Measurements from ENCODE around the gene GNB2.

The GNB2 gene

DNA sequence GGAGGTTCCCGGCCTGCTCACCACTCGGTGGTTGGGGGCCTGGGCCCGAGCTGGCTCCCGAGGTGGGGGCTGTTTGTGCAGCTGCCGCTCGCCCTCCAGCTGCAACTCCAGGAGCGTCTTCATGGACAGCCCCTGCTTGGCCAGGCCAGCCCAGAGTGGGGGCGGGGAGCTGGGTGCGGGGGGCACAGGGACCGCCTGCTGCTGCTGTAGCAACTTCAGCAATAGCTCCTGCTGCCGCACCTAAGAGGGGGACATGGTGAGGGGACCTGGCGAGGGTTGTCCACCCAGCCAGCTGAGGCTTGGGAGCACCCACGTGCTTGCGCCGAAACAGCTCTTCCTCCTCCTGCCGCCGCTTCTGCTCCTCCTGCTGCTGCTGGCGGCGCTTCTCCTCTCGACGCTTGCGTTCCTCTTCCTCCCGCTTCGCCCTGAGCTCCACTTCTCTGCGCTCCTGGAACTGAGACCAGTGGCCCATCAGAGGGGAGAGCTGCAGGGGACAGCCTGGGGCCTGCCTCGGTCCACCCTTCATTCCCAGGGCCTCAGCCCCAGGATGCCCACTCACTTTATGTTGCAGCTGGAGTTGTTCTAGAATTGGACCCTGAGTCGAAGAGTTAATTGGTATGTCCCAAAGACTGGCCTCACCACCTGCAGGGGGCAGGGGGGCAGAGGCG, 9.6 kb downstream of the GNB2 start:
- H3K27me3 Mint-ChIP-seq = no peaks in the 10 kb centered on the region
- no peak overlapping the region for H3K4me3 Mint-ChIP-seq
- no peak overlapping the region for H3K27ac Mint-ChIP-seq
- no peaks in the 10 kb centered on the region for H3K9me3 Mint-ChIP-seq
- H3K36me3 Mint-ChIP-seq (ENCODE audit: low read depth) = peaks cover 7% of the 10 kb centered on the region
- no peak for DNase-seq
- H3K4me1 Mint-ChIP-seq = peaks cover 16% of the 10 kb centered on the region
- ATAC-seq = no peak

DNA sequence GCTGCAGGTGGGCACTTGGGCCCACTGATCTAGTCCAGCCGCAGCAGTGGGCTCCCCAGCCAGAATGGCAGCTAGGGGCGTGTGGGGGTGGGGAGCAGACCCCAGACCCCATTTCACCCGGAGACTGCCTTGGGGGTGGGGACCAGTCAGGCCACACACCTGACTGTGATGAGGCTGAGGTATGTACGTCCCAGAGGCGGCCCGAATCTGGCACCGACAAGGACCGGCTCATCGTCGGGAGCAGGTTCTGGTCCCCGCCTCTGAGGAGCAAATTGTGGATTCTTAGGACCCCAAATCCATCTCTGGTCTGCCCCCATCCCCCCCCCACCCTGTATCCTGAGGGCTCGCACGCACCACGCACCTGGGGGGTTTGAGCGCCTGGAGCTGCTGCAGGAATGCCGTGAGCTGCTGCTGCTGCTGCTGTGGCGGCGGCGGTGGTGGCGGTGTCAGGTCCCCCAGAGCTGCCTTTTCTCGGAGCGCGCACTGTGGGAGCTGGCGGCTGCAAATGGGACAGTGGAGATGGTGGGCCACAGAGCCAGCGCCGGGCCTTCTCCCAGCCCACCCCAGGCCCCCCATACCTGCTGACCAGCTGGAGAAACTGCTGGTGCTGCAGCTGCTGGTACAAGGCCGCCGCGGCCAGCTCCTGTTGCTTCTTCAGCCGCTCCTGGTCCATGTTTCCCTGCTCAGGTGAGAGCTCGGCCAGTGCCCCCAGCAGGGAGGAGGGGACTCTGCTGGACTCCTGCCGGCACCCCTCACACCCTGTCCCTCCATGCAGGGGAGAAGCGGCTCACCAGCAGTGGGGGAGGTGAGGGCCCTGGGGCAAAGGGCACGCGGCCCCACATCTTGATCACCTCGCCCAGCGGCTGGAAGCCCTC, 10.4 kb downstream of the GNB2 start:
- DNase-seq (no peak), ATAC-seq (no peak)
- H3K4me3 Mint-ChIP-seq = no peak overlapping the region
- H3K4me1 Mint-ChIP-seq = peaks cover 17% of the 10 kb centered on the region
- H3K36me3 Mint-ChIP-seq (ENCODE audit: low read depth) = peaks cover 3% of the 10 kb centered on the region
- no peak overlapping the region for H3K27ac Mint-ChIP-seq
- no peaks in the 10 kb centered on the region for H3K9me3 Mint-ChIP-seq
- no peaks in the 10 kb centered on the region for H3K27me3 Mint-ChIP-seq

DNA sequence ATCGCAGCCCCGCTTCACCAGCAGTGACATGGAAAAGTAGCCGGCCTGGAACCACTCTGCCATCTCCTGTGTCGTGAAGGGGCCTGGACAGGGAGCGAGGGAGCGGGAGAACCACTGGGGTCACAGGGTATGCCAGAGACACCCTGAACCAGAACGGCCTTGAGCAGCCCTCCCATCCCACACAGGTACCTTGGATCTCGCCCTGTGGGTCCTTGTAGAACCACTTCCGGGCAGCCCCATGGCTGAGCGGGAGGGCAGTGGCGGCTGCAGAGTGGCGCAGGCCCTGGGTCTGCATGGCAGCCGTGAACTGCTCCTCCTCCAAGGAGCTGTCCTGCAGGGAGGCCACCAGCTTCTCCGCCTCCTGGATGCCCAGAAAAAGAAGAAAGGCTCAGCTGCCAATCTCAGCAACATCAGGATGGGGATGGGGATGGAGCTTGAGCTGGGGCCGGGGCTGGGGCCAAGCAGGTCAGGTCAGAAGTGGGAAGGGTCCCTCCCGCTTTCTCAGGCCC, 11.0 kb downstream of the GNB2 start:
- Mint-ChIP-seq H3K4me3 (no peak overlapping the region), H3K27me3 (no peaks in the 10 kb centered on the region), H3K36me3 (ENCODE audit: low read depth) (peaks cover 3% of the 10 kb centered on the region), H3K27ac (no peak overlapping the region), H3K4me1 (peaks cover 21% of the 10 kb centered on the region), H3K9me3 (no peaks in the 10 kb centered on the region)
- ATAC-seq (no peak), DNase-seq (no peak)

DNA sequence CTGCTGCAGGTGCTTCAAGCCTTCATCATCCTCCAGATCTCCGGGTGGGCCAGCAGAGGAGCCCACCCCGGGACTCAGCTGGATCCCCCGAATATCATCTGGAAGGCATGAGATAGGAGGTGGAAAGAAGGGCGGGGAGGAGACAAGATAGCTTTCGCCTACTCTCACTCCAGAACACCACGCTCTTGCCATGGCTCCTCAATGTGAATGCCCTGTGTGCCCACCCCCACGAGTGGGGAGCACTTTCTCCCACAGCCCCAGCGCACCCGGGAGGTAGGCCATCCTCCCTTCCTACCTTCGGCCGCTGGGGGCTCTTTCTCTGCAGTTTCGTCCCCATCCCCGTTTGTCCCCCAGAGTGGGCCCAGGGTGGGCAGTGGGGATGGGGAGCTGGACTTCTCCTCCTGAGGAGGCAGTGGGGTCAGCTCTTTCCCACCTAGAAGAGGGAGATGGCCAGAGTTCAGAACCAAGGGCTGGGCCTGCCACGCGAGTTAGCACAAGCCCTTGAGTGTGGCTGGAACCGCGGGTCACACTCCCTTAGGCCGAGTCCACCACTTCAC, 11.6 kb downstream of the GNB2 start:
- H3K27me3 Mint-ChIP-seq = no peaks in the 10 kb centered on the region
- ATAC-seq (no peak), DNase-seq (no peak)
- no peak overlapping the region for H3K27ac Mint-ChIP-seq
- H3K9me3 Mint-ChIP-seq = no peaks in the 10 kb centered on the region
- H3K36me3 Mint-ChIP-seq (ENCODE audit: low read depth) = peaks cover 3% of the 10 kb centered on the region
- peaks cover 23% of the 10 kb centered on the region for H3K4me1 Mint-ChIP-seq
- H3K4me3 Mint-ChIP-seq = no peak overlapping the region

DNA sequence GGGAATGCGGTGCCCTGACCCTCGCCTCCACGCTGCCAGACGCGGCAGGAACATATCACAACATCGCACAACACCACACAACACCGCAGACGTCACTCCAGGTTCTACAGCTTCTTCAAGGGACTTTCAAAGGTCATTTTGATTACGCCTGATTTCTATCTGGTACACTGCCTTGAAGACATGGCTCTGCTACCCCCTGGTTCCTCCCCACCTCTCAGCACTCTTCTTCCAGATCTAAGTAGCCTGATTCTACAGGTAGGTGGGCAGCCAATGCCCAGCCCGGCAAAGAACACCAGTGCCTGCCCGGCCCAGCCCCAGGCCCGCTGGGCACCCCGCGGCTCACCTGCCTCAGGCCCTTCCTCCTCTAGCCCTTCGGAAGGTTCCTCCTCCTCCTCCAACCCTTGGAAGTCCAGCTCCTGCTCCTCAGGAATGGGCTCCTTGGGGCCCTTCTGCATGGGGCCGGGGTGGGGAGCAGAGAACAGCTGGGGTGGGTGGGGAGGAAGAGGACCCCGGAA, 12.1 kb downstream of the GNB2 start:
- no peak for DNase-seq
- ATAC-seq = no peak
- Mint-ChIP-seq H3K4me1 (peaks cover 22% of the 10 kb centered on the region), H3K4me3 (no peak overlapping the region), H3K9me3 (no peaks in the 10 kb centered on the region), H3K27ac (no peak overlapping the region), H3K36me3 (ENCODE audit: low read depth) (peaks cover 3% of the 10 kb centered on the region), H3K27me3 (no peaks in the 10 kb centered on the region)

DNA sequence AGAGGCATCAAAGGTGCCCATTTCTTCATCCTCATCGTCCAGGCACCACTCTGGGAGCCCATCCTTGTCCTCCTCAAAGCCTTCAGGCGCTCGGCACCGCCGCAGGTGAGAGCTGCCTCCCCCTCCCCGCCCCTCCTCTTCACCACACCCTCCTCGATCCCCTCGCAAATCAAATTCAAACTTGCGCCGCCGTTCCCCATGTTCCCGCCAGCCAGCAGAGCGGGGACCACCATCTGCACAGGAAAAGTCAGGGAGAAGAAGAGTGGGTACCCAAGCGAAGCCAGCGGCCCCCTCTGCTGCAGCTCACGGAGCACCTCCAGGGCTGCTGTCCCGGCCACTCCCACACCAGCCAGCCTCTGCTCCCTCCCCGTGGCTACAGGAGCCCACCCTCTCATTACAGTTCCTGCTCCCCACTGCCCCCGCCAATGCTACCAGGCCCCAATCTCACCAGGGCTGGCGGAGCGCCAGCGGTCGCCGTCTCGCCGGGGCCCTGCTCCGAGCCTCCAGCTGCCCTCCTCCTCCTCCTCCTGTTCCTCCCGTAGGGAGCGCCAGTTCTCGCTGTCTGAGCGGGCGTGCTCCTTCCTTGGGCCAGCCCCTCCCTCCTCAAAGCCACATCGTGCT, 12.8 kb downstream of the GNB2 start:
- Mint-ChIP-seq H3K9me3 (no peaks in the 10 kb centered on the region), H3K4me3 (no peak overlapping the region), H3K27ac (no peak overlapping the region), H3K36me3 (ENCODE audit: low read depth) (peaks cover 3% of the 10 kb centered on the region), H3K27me3 (no peaks in the 10 kb centered on the region), H3K4me1 (peaks cover 24% of the 10 kb centered on the region)
- DNase-seq = no peak
- no peak for ATAC-seq

DNA sequence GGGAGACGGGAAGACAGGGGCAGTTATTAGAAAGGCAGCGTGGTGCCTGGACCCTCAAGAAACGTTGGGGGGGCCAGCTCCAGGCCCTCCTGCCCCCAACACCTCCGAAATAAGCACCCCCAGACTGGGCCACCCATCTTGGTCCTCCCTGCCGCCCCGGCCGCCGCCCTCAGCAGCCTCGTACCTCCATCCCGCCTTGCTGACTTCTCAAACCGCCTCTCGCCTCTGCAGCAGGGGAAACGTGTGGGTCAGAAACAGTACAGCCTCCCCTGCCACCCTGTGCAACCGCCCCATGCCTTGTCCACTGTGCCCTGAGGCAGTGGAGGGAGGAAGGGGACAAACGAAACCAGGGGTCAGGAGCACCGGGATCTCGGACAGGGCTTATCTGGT, 13.3 kb downstream of the GNB2 start:
- ATAC-seq = no peak
- H3K4me3 Mint-ChIP-seq = no peak overlapping the region
- no peaks in the 10 kb centered on the region for H3K27me3 Mint-ChIP-seq
- no peaks in the 10 kb centered on the region for H3K9me3 Mint-ChIP-seq
- no peak overlapping the region for H3K27ac Mint-ChIP-seq
- peaks cover 28% of the 10 kb centered on the region for H3K4me1 Mint-ChIP-seq
- no peak for DNase-seq
- H3K36me3 Mint-ChIP-seq (ENCODE audit: low read depth) = peaks cover 3% of the 10 kb centered on the region

DNA sequence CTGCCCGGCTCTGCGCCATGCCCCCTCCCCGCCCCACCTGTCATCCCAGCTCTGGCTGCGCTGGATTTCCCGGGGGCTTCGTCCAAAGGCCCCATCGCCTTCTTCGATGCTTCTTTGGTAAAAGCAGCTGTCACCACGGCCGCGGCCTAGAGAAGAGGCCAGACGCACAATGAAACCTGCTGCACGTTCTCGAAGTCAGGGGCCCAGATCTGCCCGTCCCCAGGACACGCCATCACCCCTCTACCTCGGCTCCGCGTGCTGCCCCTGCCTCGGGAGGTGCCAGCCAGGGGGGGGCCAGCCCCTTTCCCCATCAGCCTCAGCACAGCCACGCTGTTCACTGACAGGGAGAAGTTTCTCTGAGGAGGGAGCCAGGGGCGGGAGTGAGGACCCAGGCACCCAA, 13.7 kb downstream of the GNB2 start:
- no peak for ATAC-seq
- Mint-ChIP-seq H3K27ac (no peak overlapping the region), H3K4me1 (peaks cover 30% of the 10 kb centered on the region), H3K9me3 (no peaks in the 10 kb centered on the region), H3K4me3 (no peak overlapping the region), H3K36me3 (ENCODE audit: low read depth) (peaks cover 3% of the 10 kb centered on the region), H3K27me3 (no peaks in the 10 kb centered on the region)
- DNase-seq = no peak

DNA sequence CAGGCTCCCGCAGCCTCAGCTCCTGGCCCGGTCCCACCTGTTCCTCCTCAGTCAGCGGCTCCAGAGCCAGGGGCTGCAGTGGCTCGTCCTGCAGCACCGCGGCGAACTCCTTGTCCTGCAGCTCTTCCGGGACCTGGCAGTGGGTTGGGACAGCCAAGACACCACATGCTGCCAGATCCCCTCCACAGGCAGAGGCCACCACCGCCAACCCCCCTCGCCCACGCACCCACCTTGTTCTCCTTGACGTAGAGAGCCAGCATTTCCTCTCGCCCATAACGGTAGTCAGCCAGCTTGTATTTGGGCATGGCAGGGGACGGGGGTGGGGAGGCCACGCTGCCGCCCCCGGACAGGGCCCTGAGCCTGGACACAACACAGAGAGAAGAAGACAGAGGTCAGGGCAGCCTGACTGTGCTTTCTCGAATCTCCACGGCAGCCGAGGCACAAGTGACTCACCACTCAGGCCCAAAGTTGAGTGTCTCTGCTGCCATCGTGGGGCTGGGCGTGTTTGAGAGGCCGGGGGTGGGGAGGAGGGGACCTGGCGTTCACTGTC, 14.3 kb downstream of the GNB2 start:
- no peaks in the 10 kb centered on the region for H3K27me3 Mint-ChIP-seq
- no peaks in the 10 kb centered on the region for H3K9me3 Mint-ChIP-seq
- peaks cover 34% of the 10 kb centered on the region for H3K4me1 Mint-ChIP-seq
- peaks cover 4% of the 10 kb centered on the region for H3K36me3 Mint-ChIP-seq (ENCODE audit: low read depth)
- no peak overlapping the region for H3K27ac Mint-ChIP-seq
- H3K4me3 Mint-ChIP-seq = no peak overlapping the region
- ATAC-seq (no peak), DNase-seq (no peak)

DNA sequence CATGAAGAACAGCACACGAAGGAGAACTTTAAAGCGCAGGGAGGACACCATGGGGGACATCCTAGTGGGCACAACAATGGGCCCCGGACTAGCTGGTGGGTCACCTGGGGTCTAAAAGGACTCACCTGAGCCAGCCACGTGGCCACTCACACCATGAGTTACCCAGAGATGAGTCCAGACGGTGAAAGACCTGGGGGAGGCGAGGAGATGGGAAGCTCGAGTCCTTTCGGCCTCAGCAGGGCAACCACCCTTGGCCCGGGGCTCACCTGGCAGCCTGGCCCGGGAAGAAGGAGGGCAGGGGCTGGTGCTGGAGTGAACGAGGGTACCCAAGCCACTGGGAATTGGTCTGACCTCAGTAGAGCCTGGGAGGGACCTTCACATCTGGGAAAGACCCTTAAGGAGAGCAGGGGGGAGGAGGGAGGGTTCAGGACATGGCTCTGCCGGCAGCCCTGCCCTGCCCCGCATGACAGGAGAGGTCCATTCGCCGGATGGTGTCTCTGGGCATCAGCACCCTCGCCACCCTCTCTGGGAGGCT, 14.9 kb downstream of the GNB2 start:
- no peak overlapping the region for H3K27ac Mint-ChIP-seq
- no peak for ATAC-seq
- no peaks in the 10 kb centered on the region for H3K27me3 Mint-ChIP-seq
- H3K4me3 Mint-ChIP-seq = no peak overlapping the region
- H3K36me3 Mint-ChIP-seq (ENCODE audit: low read depth) = peaks cover 8% of the 10 kb centered on the region
- H3K4me1 Mint-ChIP-seq = peaks cover 40% of the 10 kb centered on the region
- no peaks in the 10 kb centered on the region for H3K9me3 Mint-ChIP-seq
- no peak for DNase-seq

DNA sequence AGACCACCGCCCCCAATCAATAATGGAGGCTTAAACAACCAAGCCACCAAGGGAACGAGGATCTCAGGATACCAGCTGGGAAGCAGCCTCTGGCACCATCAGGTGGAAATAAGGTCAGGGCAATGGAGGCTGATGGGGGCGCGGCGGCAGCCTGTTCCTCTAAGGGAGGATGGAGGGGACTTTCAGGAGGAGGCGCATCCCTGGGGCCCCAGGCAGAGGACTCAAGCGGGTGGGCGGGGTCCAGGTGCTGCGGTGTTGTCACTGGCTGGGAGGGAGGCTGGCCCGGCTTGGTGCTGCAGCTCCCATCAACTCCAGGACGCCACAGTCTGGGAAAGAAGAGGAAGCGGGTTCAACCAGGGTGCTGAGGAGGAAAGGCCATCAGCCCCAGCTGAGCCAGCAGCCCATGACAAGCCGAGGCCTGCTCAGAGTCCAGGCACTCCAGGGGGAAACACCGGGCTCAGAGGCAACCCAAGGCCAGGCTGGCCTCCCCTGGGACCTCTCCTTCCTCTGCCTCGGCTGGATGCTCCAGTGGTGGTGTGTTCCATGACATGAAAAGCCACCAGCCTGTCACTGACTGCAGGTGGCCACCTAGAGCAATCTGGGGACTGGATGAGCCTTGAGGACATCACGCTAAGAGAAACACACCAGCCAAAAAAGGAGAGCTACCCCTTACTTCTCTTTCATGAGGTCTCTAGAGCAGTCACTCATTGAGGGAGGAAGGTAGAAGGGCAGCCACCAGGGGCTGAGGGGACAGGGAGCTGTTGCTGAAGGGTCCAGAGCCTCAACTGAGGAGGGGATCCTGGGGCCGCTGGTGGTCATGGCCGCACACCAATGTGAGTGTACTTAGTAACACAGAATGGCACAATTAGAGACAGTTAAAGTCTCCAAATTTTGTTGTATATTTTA, 15.9 kb downstream of the GNB2 start:
- no peak overlapping the region for H3K4me3 Mint-ChIP-seq
- peaks cover 40% of the 10 kb centered on the region for H3K4me1 Mint-ChIP-seq
- H3K27me3 Mint-ChIP-seq = no peaks in the 10 kb centered on the region
- H3K27ac Mint-ChIP-seq = peak overlapping the region; percentile 14
- no peak for ATAC-seq
- no peaks in the 10 kb centered on the region for H3K9me3 Mint-ChIP-seq
- no peak for DNase-seq
- peaks cover 8% of the 10 kb centered on the region for H3K36me3 Mint-ChIP-seq (ENCODE audit: low read depth)

DNA sequence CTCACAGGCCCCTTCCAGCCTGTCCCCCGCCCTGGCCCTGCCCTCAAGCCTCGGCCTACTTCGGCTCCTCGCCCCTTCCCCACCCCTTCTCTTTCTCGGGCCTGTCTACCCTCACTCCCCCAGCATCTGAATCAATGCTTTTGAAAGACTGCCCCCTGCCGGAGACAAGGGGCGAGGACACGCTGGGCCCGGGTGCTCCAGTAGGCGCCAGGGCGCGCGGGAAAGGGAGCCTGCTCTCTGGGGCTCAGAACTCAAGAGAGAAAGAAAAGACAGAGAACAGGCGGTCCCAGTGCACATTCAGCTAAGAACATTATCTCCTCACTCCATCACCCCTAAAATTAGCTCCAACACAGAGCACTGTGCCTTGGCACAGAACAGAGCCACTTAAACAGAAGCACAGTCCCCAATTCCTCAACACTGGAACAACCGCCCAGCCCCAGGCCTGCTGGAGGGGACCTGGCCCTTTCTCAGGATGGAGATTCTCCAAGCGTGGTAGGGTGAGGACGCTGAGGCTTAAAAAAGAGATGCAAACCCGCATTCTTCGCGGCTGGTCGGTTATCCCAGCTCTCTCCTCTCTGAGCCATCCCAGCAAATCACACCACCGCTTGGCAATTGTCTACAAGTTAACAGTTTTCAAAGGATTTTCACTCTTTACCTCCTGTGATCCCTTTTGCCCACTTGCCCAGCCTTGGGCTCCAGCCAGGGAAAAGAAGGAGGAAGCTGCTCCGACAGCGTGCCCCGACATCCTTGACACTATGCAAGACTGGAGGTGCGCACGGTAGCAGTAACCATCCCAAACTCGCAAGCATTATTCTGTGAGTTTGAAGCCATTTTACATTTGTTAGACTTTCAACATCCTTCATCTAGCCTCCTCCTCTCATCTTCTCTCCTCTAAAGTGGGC, 18.4 kb downstream of the GNB2 start:
- no peaks in the 10 kb centered on the region for H3K9me3 Mint-ChIP-seq
- peak; percentile 90 for DNase-seq
- peaks cover 54% of the 10 kb centered on the region for H3K4me1 Mint-ChIP-seq
- H3K27me3 Mint-ChIP-seq = peaks cover 6% of the 10 kb centered on the region
- ATAC-seq = peak; percentile 81
- peak overlapping the region; percentile 98 for H3K4me3 Mint-ChIP-seq
- peak overlapping the region; percentile 91 for H3K27ac Mint-ChIP-seq
- peaks cover 5% of the 10 kb centered on the region for H3K36me3 Mint-ChIP-seq (ENCODE audit: low read depth)
